A673 (cell line): ENCODE measurements around the gene LARGE1. TPM values are rescaled to one million over a fixed set of nuclear protein-coding genes. Genes with fewer than 3 reads are reported as not detected.

Experiments
- BruUV-seq: library from RNA; stranded (reverse); fragments of 400-500 nt; replicated peaks from 2 replicates; lab custom pipeline; 2021; lab: Mats Ljungman, UMichigan
- CTCF ChIA-PET: fragments of 300-600 bp; sonication (Branson Sonifier 250); formaldehyde crosslinking; loops from one replicate; lab custom pipeline; 2022; ENCODE audit warnings: antibody characterized with exemption; lab: Charles Lee
- POLR2A ChIA-PET: fragments of 300-600 bp; sonication (Branson Sonifier 250); formaldehyde crosslinking; loops from one replicate; lab custom pipeline; 2022; ENCODE audit warnings: antibody characterized with exemption; ENCODE audit not compliant: low non-redundant PET; lab: Charles Lee
- DNase-seq: peaks from one replicate; pipeline ENCODE4 v3.0.0-alpha.2; 2015; ENCODE audit warnings: low spot score
- H3K27ac ChIP-seq: fragments of 200-600 bp; sonication (generic); 2 replicates; pipeline ENCODE4 v1.5.1; 2016; ENCODE audit warnings: mixed run types, low read depth, mild to moderate bottlenecking, mixed read lengths, antibody characterized with exemption, low read length; ENCODE audit not compliant: poor library complexity, severe bottlenecking
- H3K27me3 ChIP-seq: fragments of 200-600 bp; sonication (generic); replicated peaks from 2 replicates; pipeline ENCODE4 v1.6.1; 2017; ENCODE audit warnings: mixed run types, low read depth, mild to moderate bottlenecking, mixed read lengths, antibody characterized with exemption, low read length; ENCODE audit not compliant: insufficient read depth, poor library complexity
- H3K36me3 ChIP-seq: fragments of 200-600 bp; sonication (generic); 2 replicates; pipeline ENCODE4 v1.6.1; 2016; ENCODE audit warnings: mixed run types, mild to moderate bottlenecking, mixed read lengths, antibody characterized with exemption, low read length; ENCODE audit not compliant: insufficient read depth, poor library complexity, severe bottlenecking
- H3K4me1 ChIP-seq: fragments of 200-600 bp; sonication (generic); 2 replicates; pipeline ENCODE4 v1.6.1; 2017; ENCODE audit warnings: mixed run types, mild to moderate bottlenecking, mixed read lengths, antibody characterized with exemption, low read length; ENCODE audit not compliant: insufficient read depth, poor library complexity, severe bottlenecking
- H3K4me3 ChIP-seq: fragments of 200-600 bp; sonication (generic); 2 replicates; pipeline ENCODE4 v1.5.1; 2016; ENCODE audit warnings: low read depth, mixed run types, mild to moderate bottlenecking, mixed read lengths, low read length; ENCODE audit not compliant: poor library complexity, severe bottlenecking
- H3K9me3 ChIP-seq: fragments of 200-600 bp; sonication (generic); 2 replicates; pipeline ENCODE4 v1.6.1; 2016; ENCODE audit warnings: mixed run types, low read depth, mild to moderate bottlenecking, mixed read lengths, antibody characterized with exemption, low read length; ENCODE audit not compliant: poor library complexity, severe bottlenecking
- CTCF ChIP-seq: fragments of 300-800, 200-600 bp; sonication (generic); conservative IDR thresholded peaks from 2 replicates; pipeline ENCODE4 v1.5.1; 2017; ENCODE audit warnings: low read depth, mild to moderate bottlenecking, antibody characterized with exemption, low read length, moderate library complexity, mixed read lengths
- EZH2 ChIP-seq: fragments of 200-600 bp; sonication (generic); IDR thresholded peaks from 2 replicates; pipeline ENCODE4 v1.6.1; 2017; ENCODE audit warnings: borderline replicate concordance, low read depth, mild to moderate bottlenecking, mixed read lengths, antibody characterized with exemption, low read length; ENCODE audit not compliant: poor library complexity, severe bottlenecking
- intact Hi-C: fragments of 100-400 bp; cut with micrococcal nuclease; formaldehyde crosslinking; loops from one replicate; pipeline ENCODE4 v1.10.0; 2022; ENCODE audit not compliant: unreplicated experiment
- total RNA-seq: library from RNA; stranded (reverse); gene quantifications from 2 replicates; pipeline ENCODE4 v1.2.3, GENCODE V29; 2021

Gene LARGE1
- total RNA-seq, 1 experiment from 2014 or later = not detected

- no peaks in the 10 kb centered on the region for H3K36me3 ChIP-seq
- no peak for DNase-seq
- ChIA-PET POLR2A (no interaction called here), CTCF (no interaction called here)
- no peak overlapping the region for H3K27ac ChIP-seq
- intact Hi-C loops = no loop called here
- no peaks in the 10 kb centered on the region for H3K27me3 ChIP-seq
- H3K4me3 ChIP-seq = no peak overlapping the region
- peaks cover 41% of the 10 kb centered on the region for H3K9me3 ChIP-seq
- TF ChIP-seq CTCF (no peak), EZH2 (no peak)
- BruUV-seq = no TSS peak
- no peaks in the 10 kb centered on the region for H3K4me1 ChIP-seq
Observed at GRCh38 chr22:33741025-33741424, 179.3 kb downstream of the LARGE1 start.

GRCh38 chr22:33739516-33739915 is 180.8 kb downstream of the LARGE1 start:
- Histone ChIP-seq H3K4me1 (no peaks in the 10 kb centered on the region), H3K36me3 (no peaks in the 10 kb centered on the region), H3K9me3 (peaks cover 33% of the 10 kb centered on the region), H3K27me3 (no peaks in the 10 kb centered on the region), H3K27ac (no peak overlapping the region), H3K4me3 (no peak overlapping the region)
- intact Hi-C loops = no loop called here
- DNase-seq = no peak
- CTCF ChIA-PET = no interaction called here
- BruUV-seq = no TSS peak
- TF ChIP-seq EZH2 (no peak), CTCF (no peak)
- POLR2A ChIA-PET = no interaction called here

- no peak for TF ChIP-seq CTCF
- no peak for TF ChIP-seq EZH2
- intact Hi-C loops = no loop called here
- no TSS peak for BruUV-seq
- no peak overlapping the region for H3K4me3 ChIP-seq
- no peak overlapping the region for H3K27ac ChIP-seq
- H3K36me3 ChIP-seq = no peaks in the 10 kb centered on the region
- H3K27me3 ChIP-seq = no peaks in the 10 kb centered on the region
- H3K9me3 ChIP-seq = peaks cover 21% of the 10 kb centered on the region
- POLR2A ChIA-PET = no interaction called here
- no peak for DNase-seq
- CTCF ChIA-PET = no interaction called here
- no peaks in the 10 kb centered on the region for H3K4me1 ChIP-seq
Observed at GRCh38 chr22:33737662-33738061, 182.6 kb downstream of the LARGE1 start.
